Myocyte (in vitro differentiated cells): ENCODE results near the gene KNCN. TPM values are rescaled to one million over a fixed set of nuclear protein-coding genes. Genes with fewer than 3 reads are reported as not detected.

Experiments used
- DNase-seq: peaks from one replicate; pipeline ENCODE4 v3.0.0-alpha.2; 2012; ENCODE audit warnings: low read depth
- total RNA-seq: library from RNA; depleted of rRNA; stranded (reverse); fragments of >200 nt; gene quantifications from 2 replicates; pipeline ENCODE4 v1.2.3, GENCODE V29; 2014

KNCN gene
- total RNA-seq, 1 donor from 2014 or later: not detected

GRCh38 chr1:46525253-46525983 lies 26.0 kb downstream of the KNCN start:
- no peak for DNase-seq

- no peak for DNase-seq
Observed at GRCh38 chr1:46524843-46525242, 26.6 kb downstream of the KNCN start.

- peak; percentile 50 for DNase-seq
Observed at GRCh38 chr1:46523496-46524353, 27.7 kb downstream of the KNCN start.

- DNase-seq: no peak
Observed at GRCh38 chr1:46522969-46523320, 28.5 kb downstream of the KNCN start.

GRCh38 chr1:46522184-46522968 lies 29.1 kb downstream of the KNCN start:
- DNase-seq: peak; percentile 34

- no peak for DNase-seq
Observed at GRCh38 chr1:46521414-46521813, 30.0 kb downstream of the KNCN start.

GRCh38 chr1:46520063-46520911 lies 31.2 kb downstream of the KNCN start:
- DNase-seq: peak; percentile 90

- DNase-seq: no peak
Observed at GRCh38 chr1:46519209-46519608, 32.2 kb downstream of the KNCN start.

GRCh38 chr1:46517932-46518498 lies 33.4 kb downstream of the KNCN start:
- no peak for DNase-seq

GRCh38 chr1:46517010-46517600 lies 34.3 kb downstream of the KNCN start:
- no peak for DNase-seq

- DNase-seq: no peak
Observed at GRCh38 chr1:46516200-46516950, 35.1 kb downstream of the KNCN start.

GRCh38 chr1:46515576-46515975 lies 35.9 kb downstream of the KNCN start:
- DNase-seq: no peak

- no peak for DNase-seq
Observed at GRCh38 chr1:46513536-46513935, 37.9 kb downstream of the KNCN start.

- no peak for DNase-seq
Observed at GRCh38 chr1:46512792-46513190, 38.7 kb downstream of the KNCN start.

GRCh38 chr1:46512135-46512791 lies 39.2 kb downstream of the KNCN start:
- no peak for DNase-seq

GRCh38 chr1:46510998-46511365 lies 40.5 kb downstream of the KNCN start:
- DNase-seq: no peak

- no peak for DNase-seq
Observed at GRCh38 chr1:46510341-46510997, 41.0 kb downstream of the KNCN start.

- DNase-seq: no peak
Observed at GRCh38 chr1:46508757-46509156, 42.7 kb downstream of the KNCN start.
